ENCODE data around the gene RELT. TPM values are rescaled to one million over a fixed set of nuclear protein-coding genes. Genes with fewer than 3 reads are reported as not detected.

Gene RELT
- total RNA-seq, 2 experiments from 2014 or later, result 26.2 to 28.4 TPM

- H3K4me1 Mint-ChIP-seq, result peaks cover 6% of the 10 kb centered on the region
- no peak overlapping the region for H3K4me3 Mint-ChIP-seq
- H3K27me3 Mint-ChIP-seq, result no peaks in the 10 kb centered on the region
- no peaks in the 10 kb centered on the region for H3K36me3 Mint-ChIP-seq
- no peaks in the 10 kb centered on the region for H3K9me3 Mint-ChIP-seq
- no peak for ATAC-seq (ENCODE audit: low read depth)
- no peak for DNase-seq
- H3K27ac Mint-ChIP-seq, result peak overlapping the region; percentile 34
- POLR2A ChIA-PET, result interaction anchor here (1.6 kb wide), 1 partner anchor 26 kb away, joined by 3 read pairs; no protein-coding TSS in a partner anchor
Observed at GRCh38 chr11:73356979-73357860, 19.0 kb upstream of the RELT start.

- no peak for DNase-seq
- Mint-ChIP-seq H3K4me1 (peaks cover 6% of the 10 kb centered on the region), H3K36me3 (no peaks in the 10 kb centered on the region), H3K9me3 (no peaks in the 10 kb centered on the region), H3K27ac (no peak overlapping the region), H3K27me3 (no peaks in the 10 kb centered on the region), H3K4me3 (no peak overlapping the region)
- POLR2A ChIA-PET, result interaction anchor here (1.6 kb wide), 1 partner anchor 25 kb away, joined by 3 read pairs; no protein-coding TSS in a partner anchor
- no peak for ATAC-seq (ENCODE audit: low read depth)
Observed at GRCh38 chr11:73358071-73358470, 18.1 kb upstream of the RELT start.

GRCh38 chr11:73359341-73359740 is 16.9 kb upstream of the RELT start:
- H3K9me3 Mint-ChIP-seq, result no peaks in the 10 kb centered on the region
- no peak overlapping the region for H3K4me3 Mint-ChIP-seq
- no peak overlapping the region for H3K27ac Mint-ChIP-seq
- DNase-seq, result no peak
- ATAC-seq (ENCODE audit: low read depth), result no peak
- H3K36me3 Mint-ChIP-seq, result no peaks in the 10 kb centered on the region
- no peaks in the 10 kb centered on the region for H3K4me1 Mint-ChIP-seq
- POLR2A ChIA-PET, result interaction anchor here (1.3 kb wide), 2 partner anchors 8 to 18 kb away, joined by 4 read pairs; no protein-coding TSS in a partner anchor
- H3K27me3 Mint-ChIP-seq, result no peaks in the 10 kb centered on the region

- POLR2A ChIA-PET, result interaction anchor here (1.2 to 1.3 kb wide), 3 partner anchors 9 to 17 kb away, joined by 3 to 4 read pairs (median 4); no protein-coding TSS in a partner anchor
Observed at GRCh38 chr11:73359930-73360742, 16.1 kb upstream of the RELT start.

GRCh38 chr11:73360743-73361369 is 15.3 kb upstream of the RELT start:
- H3K4me1 Mint-ChIP-seq, result peaks cover 4% of the 10 kb centered on the region
- POLR2A ChIA-PET, result interaction anchor here (1.2 to 1.3 kb wide), 2 partner anchors 10 to 16 kb away, joined by 3 to 4 read pairs; no protein-coding TSS in a partner anchor
- H3K27ac Mint-ChIP-seq, result no peak overlapping the region

More at GRCh38 chr11:73359930-73360742, 16.1 kb upstream of the RELT start:
- Mint-ChIP-seq H3K27ac (no peak overlapping the region), H3K4me1 (peaks cover 2% of the 10 kb centered on the region), H3K27me3 (no peaks in the 10 kb centered on the region), H3K4me3 (no peak overlapping the region), H3K36me3 (no peaks in the 10 kb centered on the region), H3K9me3 (no peaks in the 10 kb centered on the region)
- DNase-seq (no peak), ATAC-seq (ENCODE audit: low read depth) (no peak)

GRCh38 chr11:73361953-73362776 is 14.0 kb upstream of the RELT start:
- Mint-ChIP-seq H3K27me3 (no peaks in the 10 kb centered on the region), H3K4me1 (peaks cover 15% of the 10 kb centered on the region), H3K36me3 (no peaks in the 10 kb centered on the region), H3K27ac (no peak overlapping the region), H3K9me3 (no peaks in the 10 kb centered on the region), H3K4me3 (no peak overlapping the region)
- DNase-seq, result no peak
- ATAC-seq (ENCODE audit: low read depth), result no peak
- POLR2A ChIA-PET, result interaction anchor here (1.0 to 1.2 kb wide), 2 partner anchors 9 to 23 kb away, joined by 3 to 5 read pairs; no protein-coding TSS in a partner anchor

More at GRCh38 chr11:73360743-73361369, 15.3 kb upstream of the RELT start:
- Mint-ChIP-seq H3K4me3 (no peak overlapping the region), H3K36me3 (no peaks in the 10 kb centered on the region), H3K9me3 (no peaks in the 10 kb centered on the region), H3K27me3 (no peaks in the 10 kb centered on the region)
- ATAC-seq (ENCODE audit: low read depth) (no peak), DNase-seq (no peak)

- DNase-seq (no peak), ATAC-seq (ENCODE audit: low read depth) (no peak)
- Mint-ChIP-seq H3K9me3 (no peaks in the 10 kb centered on the region), H3K36me3 (no peaks in the 10 kb centered on the region), H3K4me1 (peaks cover 17% of the 10 kb centered on the region), H3K4me3 (no peak overlapping the region), H3K27me3 (no peaks in the 10 kb centered on the region), H3K27ac (no peak overlapping the region)
- POLR2A ChIA-PET, result interaction anchor here (0.6 to 1.2 kb wide), 2 partner anchors 22 to 317 kb away, joined by 4 to 5 read pairs; no protein-coding TSS in a partner anchor
Observed at GRCh38 chr11:73363147-73363546, 13.1 kb upstream of the RELT start.

- POLR2A ChIA-PET, result interaction anchor here (0.7 to 2.9 kb wide), 4 partner anchors 11 to 17 kb away, joined by 3 to 10 read pairs (median 3); partner anchors contain the start of gene RELT
- Mint-ChIP-seq H3K9me3 (no peaks in the 10 kb centered on the region), H3K27ac (peak overlapping the region; percentile 85), H3K4me3 (peak overlapping the region; percentile 26), H3K4me1 (peaks cover 17% of the 10 kb centered on the region), H3K27me3 (no peaks in the 10 kb centered on the region), H3K36me3 (no peaks in the 10 kb centered on the region)
- no peak for DNase-seq
- ATAC-seq (ENCODE audit: low read depth), result peak; percentile 14
Observed at GRCh38 chr11:73365352-73366264, 10.6 kb upstream of the RELT start.

GRCh38 chr11:73366265-73366610 is 10.0 kb upstream of the RELT start:
- POLR2A ChIA-PET, result interaction anchor here (1.4 to 2.9 kb wide), 3 partner anchors 10 to 17 kb away, joined by 3 to 10 read pairs (median 3); partner anchors contain the start of gene RELT
- Mint-ChIP-seq H3K36me3 (no peaks in the 10 kb centered on the region), H3K27ac (peak overlapping the region; percentile 85), H3K9me3 (no peaks in the 10 kb centered on the region), H3K4me3 (peak overlapping the region; percentile 26), H3K27me3 (no peaks in the 10 kb centered on the region), H3K4me1 (peaks cover 17% of the 10 kb centered on the region)
- ATAC-seq (ENCODE audit: low read depth) (peak; percentile 85), DNase-seq (no peak)

- Mint-ChIP-seq H3K9me3 (no peaks in the 10 kb centered on the region), H3K4me1 (peaks cover 20% of the 10 kb centered on the region), H3K27me3 (no peaks in the 10 kb centered on the region), H3K27ac (peak overlapping the region; percentile 82), H3K36me3 (no peaks in the 10 kb centered on the region), H3K4me3 (peak overlapping the region; percentile 6)
- POLR2A ChIA-PET, result interaction anchor here (1.7 to 2.9 kb wide), 2 partner anchors 10 to 13 kb away, joined by 3 to 10 read pairs; partner anchors contain the start of gene RELT
- ATAC-seq (ENCODE audit: low read depth) (no peak), DNase-seq (no peak)
Observed at GRCh38 chr11:73366953-73367352, 9.2 kb upstream of the RELT start.

GRCh38 chr11:73367482-73368024 is 8.6 kb upstream of the RELT start:
- H3K4me1 Mint-ChIP-seq, result peaks cover 24% of the 10 kb centered on the region
- no peak for ATAC-seq (ENCODE audit: low read depth)
- H3K27ac Mint-ChIP-seq, result peak overlapping the region; percentile 82
- POLR2A ChIA-PET, result interaction anchor here (1.7 kb wide), 1 partner anchor 12 kb away, joined by 3 read pairs; no protein-coding TSS in a partner anchor
- no peak for DNase-seq
- no peaks in the 10 kb centered on the region for H3K9me3 Mint-ChIP-seq
- no peaks in the 10 kb centered on the region for H3K27me3 Mint-ChIP-seq
- H3K4me3 Mint-ChIP-seq, result no peak overlapping the region
- H3K36me3 Mint-ChIP-seq, result no peaks in the 10 kb centered on the region

Data from activated naive CD8-positive, alpha-beta T cell treated with anti-CD3 and anti-CD28 coated beads, Interleukin-2, amount 10 ng/mL, durations not matched to agents 7 days and 5 days (primary cell).